Measurements from ENCODE around the gene GREB1. TPM values are rescaled to one million over a fixed set of nuclear protein-coding genes. Genes with fewer than 3 reads are reported as not detected.

GREB1 gene
- total RNA-seq, 2 experiments from 2014 or later: 0.28 to 0.54 TPM

Small RNA genes lying within 50 kb of the gene (microRNA-seq; reads per million reads assigned to microRNA genes)
- not detected for gene MIR4429

Other genes starting within 250 kb of the GREB1 start
- gene ROCK2, start 189.4 kb upstream of the GREB1 start, total RNA-seq: 10 to 100 TPM; 14.6 to 15.3 TPM
- gene E2F6, start 67.9 kb upstream of the GREB1 start, total RNA-seq: 1 to 10 TPM; 8.5 to 9.8 TPM
- not detected for gene NTSR2, start 136.2 kb downstream of the GREB1 start, total RNA-seq
- 10 to 100 TPM; 70.9 to 71.7 TPM for gene LPIN1, start 212.6 kb downstream of the GREB1 start, total RNA-seq